ENCODE data around the gene HDDC2.

- TF ChIP-seq EZH2phosphoT487 (IDR thresholded peaks at IDR 0.05; ENCODE audit: borderline replicate concordance, low read length) (no peak), CTCF (conservative IDR thresholded peaks at IDR 0.05; ENCODE audit: low read depth, low read length) (no peak), EZH2 (IDR thresholded peaks at IDR 0.05; ENCODE audit: low read length, unreplicated experiment) (no peak)
These were observed 37.9 kb upstream of the HDDC2 start for GRCh38 chr6:125339653-125340052.
